HepG2 (cell line): ENCODE results near the gene EBP. TPM values are rescaled to one million over a fixed set of nuclear protein-coding genes. Genes with fewer than 3 reads are reported as not detected.

Experiments
- ARID2 ChIP-seq: sonication (generic); formaldehyde crosslinking; IDR thresholded peaks from 2 replicates; pipeline ENCODE4 v1.8.1; 2022; ENCODE audit warnings: mild to moderate bottlenecking, missing genetic modification reagents, borderline replicate concordance
- BORCS8-MEF2B ChIP-seq: sonication (generic); formaldehyde crosslinking; IDR thresholded peaks from 2 replicates; pipeline ENCODE4 v1.8.0; 2022; ENCODE audit warnings: mild to moderate bottlenecking, missing genetic modification reagents
- DR1 ChIP-seq: sonication (generic); formaldehyde crosslinking; IDR thresholded peaks from 2 replicates; pipeline ENCODE4 v1.8.0; 2021; ENCODE audit warnings: mild to moderate bottlenecking, missing genetic modification reagents, inconsistent platforms
- GABPA ChIP-seq, 2 experiments: IDR thresholded peaks; 2 replicates each; pipeline ENCODE4 v1.6.1; 2011 to 2016; ENCODE audit warnings: low read depth in 2 of 2, low read length in 1 of 2, missing biosample characterization in 1 of 2, missing genetic modification characterization in 1 of 2
- HOXD1 ChIP-seq: sonication (generic); formaldehyde crosslinking; IDR thresholded peaks from 2 replicates; pipeline ENCODE4 v1.5.0; 2020; ENCODE audit warnings: missing genetic modification reagents
- IRX3 ChIP-seq: sonication (generic); formaldehyde crosslinking; IDR thresholded peaks from 2 replicates; pipeline ENCODE4 v1.8.1; 2023; ENCODE audit warnings: mild to moderate bottlenecking, low read depth, missing genetic modification reagents, borderline replicate concordance
- MEIS2 ChIP-seq: sonication (generic); formaldehyde crosslinking; IDR thresholded peaks from 2 replicates; pipeline ENCODE4 v1.9.0; 2021; ENCODE audit warnings: mild to moderate bottlenecking, missing genetic modification reagents
- MXD1 ChIP-seq: sonication (generic); formaldehyde crosslinking; IDR thresholded peaks from 2 replicates; pipeline ENCODE4 v1.4.0; 2020; ENCODE audit warnings: mild to moderate bottlenecking, missing genetic modification reagents
- PPARG ChIP-seq: conservative IDR thresholded peaks from 2 replicates; pipeline ENCODE4 v1.6.1; 2016; ENCODE audit warnings: missing biosample characterization, missing genetic modification reagents
- RBAK ChIP-seq: sonication (generic); formaldehyde crosslinking; IDR thresholded peaks from 2 replicates; pipeline ENCODE4 v1.5.1; 2020; ENCODE audit warnings: mild to moderate bottlenecking, missing genetic modification reagents
- TARDBP ChIP-seq: sonication (generic); formaldehyde crosslinking; IDR thresholded peaks from 2 replicates; pipeline ENCODE4 v1.8.0; 2022; ENCODE audit warnings: mild to moderate bottlenecking, missing genetic modification reagents
- ZMYM4 ChIP-seq: sonication (generic); formaldehyde crosslinking; IDR thresholded peaks from 2 replicates; pipeline ENCODE4 v1.8.1; 2023; ENCODE audit warnings: mild to moderate bottlenecking, missing genetic modification reagents
- ZNF136 ChIP-seq: sonication (generic); formaldehyde crosslinking; IDR thresholded peaks from 2 replicates; pipeline ENCODE4 v1.8.1; 2022; ENCODE audit warnings: low read depth, mild to moderate bottlenecking, moderate library complexity, missing genetic modification reagents
- ZNF33B ChIP-seq: sonication (generic); formaldehyde crosslinking; IDR thresholded peaks from 2 replicates; pipeline ENCODE4 v1.5.1; 2020; ENCODE audit warnings: mild to moderate bottlenecking, missing genetic modification reagents
- ZNF350 ChIP-seq: sonication (generic); formaldehyde crosslinking; IDR thresholded peaks from 2 replicates; pipeline ENCODE4 v1.4.0; 2020; ENCODE audit warnings: mild to moderate bottlenecking, low read depth, missing genetic modification reagents, borderline replicate concordance
- ZNF501 ChIP-seq: sonication (generic); formaldehyde crosslinking; IDR thresholded peaks from 2 replicates; pipeline ENCODE4 v1.5.1; 2020; ENCODE audit warnings: mild to moderate bottlenecking, moderate library complexity, missing genetic modification reagents
- ZNF547 ChIP-seq: sonication (generic); formaldehyde crosslinking; IDR thresholded peaks from 2 replicates; pipeline ENCODE4 v1.5.1; 2020; ENCODE audit warnings: mild to moderate bottlenecking, missing genetic modification reagents
- ZNF557 ChIP-seq: sonication (generic); formaldehyde crosslinking; IDR thresholded peaks from 2 replicates; pipeline ENCODE4 v1.4.0; 2020; ENCODE audit warnings: missing genetic modification reagents
- ZNF597 ChIP-seq: sonication (generic); formaldehyde crosslinking; IDR thresholded peaks from 2 replicates; pipeline ENCODE4 v1.5.0; 2020; ENCODE audit warnings: missing genetic modification reagents
- ZNF766 ChIP-seq: sonication (generic); formaldehyde crosslinking; IDR thresholded peaks from 2 replicates; pipeline ENCODE4 v1.5.0; 2020; ENCODE audit warnings: missing genetic modification reagents, borderline replicate concordance
- polyA plus RNA-seq, 8 experiments: library from polyadenylated mRNA; depleted of rRNA in 3 of 8; stranded (reverse) in 7 of 8; unstranded in 1 of 8; fragments of >200 nt; fragmentation: Illumina TruSeq in 4 of 8; extraction: Trizol in 4 of 8; gene quantifications; 2 replicates each; pipeline versions ENCODE4 v1.2.1 to v1.2.3, GENCODE V29; 2011 to 2016; ENCODE audit warnings: low read depth in 4 of 8, missing spikeins in 1 of 8, mixed read lengths in 1 of 8; ENCODE audit not compliant: insufficient read depth in 1 of 8
- total RNA-seq, 5 experiments: library from RNA; depleted of rRNA; stranded (reverse); fragments of >200 nt; fragmentation: Illumina TruSeq; extraction: Trizol; gene quantifications; 2 replicates each; pipeline ENCODE4 v1.2.3, GENCODE V29; 2016; ENCODE audit warnings: low read depth in 1 of 5
- TF ChIP-seq, protein P1 (sequence below): sonication (generic); formaldehyde crosslinking; IDR thresholded peaks from 2 replicates; pipeline ENCODE4 v1.5.0; 2020; ENCODE audit warnings: mild to moderate bottlenecking, missing genetic modification reagents
- TF ChIP-seq, protein P2 (sequence below): sonication (generic); formaldehyde crosslinking; IDR thresholded peaks from 2 replicates; pipeline ENCODE4 v1.4.0; 2020; ENCODE audit warnings: mild to moderate bottlenecking, missing genetic modification reagents

EBP gene
- total and polyA plus RNA-seq, 2 of the 13 experiments (the other 11 are each of a cell fraction or from before 2014, with no cell fraction given) = 106 to 260 TPM

DNA sequence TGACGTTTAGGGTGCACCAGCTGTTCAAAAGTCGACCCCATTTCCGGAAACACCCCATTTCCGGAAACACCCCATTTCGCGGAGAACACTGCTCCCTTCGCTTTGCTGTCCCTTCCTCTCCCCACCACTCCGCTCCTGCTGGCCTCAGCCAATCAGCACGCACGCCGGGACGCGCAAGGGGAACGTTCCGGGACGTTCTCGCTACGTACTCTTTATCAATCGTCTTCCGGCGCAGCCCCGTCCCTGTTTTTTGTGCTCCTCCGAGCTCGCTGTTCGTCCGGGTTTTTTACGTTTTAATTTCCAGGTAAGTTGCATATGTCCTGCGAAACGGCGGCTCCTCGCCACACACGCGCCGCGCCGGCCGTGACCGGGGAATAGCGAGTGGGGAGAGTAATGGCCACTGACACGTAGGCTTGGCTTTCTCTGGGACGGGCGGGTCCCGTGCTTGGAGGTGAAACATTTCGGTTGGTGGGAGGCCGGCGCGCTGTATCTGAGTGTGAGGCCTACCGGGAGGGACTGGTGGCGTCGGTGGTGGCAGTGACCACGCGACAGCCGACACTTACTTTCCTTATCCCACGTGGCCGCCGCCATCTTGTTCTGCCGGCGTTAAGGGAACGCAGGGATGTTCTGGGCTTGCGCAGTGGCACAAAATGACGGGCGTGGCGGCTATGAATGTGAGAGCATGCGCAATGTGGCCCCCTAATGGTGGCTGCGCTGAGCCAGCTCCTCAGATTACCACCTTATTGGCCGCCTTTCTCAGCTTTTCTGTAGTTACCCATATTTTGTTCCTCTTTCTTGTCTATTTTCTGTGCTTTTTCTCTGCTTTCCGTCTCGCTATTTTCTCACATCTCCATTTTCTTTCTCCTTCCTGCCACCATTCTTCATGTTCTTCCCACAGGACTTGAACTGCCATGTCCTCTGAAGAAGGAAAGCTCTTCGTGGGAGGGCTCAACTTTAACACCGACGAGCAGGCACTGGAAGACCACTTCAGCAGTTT, 53.0 kb downstream of the EBP start, which contains the start of gene RBM3 (continued):
- TF ChIP-seq PPARG (CRISPR knock-in tag) = 0 out of 2 replicates have a peak, but pooled peaks have one; percentile 13
- TF ChIP-seq MEIS2 (CRISPR knock-in tag) = 0 out of 2 replicates have a peak, but pooled peaks have one; percentile 21
- peak; percentile 34; the same call in 1 of the 2 replicates for TF ChIP-seq TARDBP (CRISPR knock-in tag)
- TF ChIP-seq ZNF33B (CRISPR knock-in tag) = no peak
- 0 out of 2 replicates have a peak, but pooled peaks have one; percentile 45 for TF ChIP-seq ZMYM4 (CRISPR knock-in tag)
- TF ChIP-seq IRX3 (CRISPR knock-in tag) = 0 out of 2 replicates have a peak, but pooled peaks have one; percentile 77
- 0 out of 2 replicates have a peak, but pooled peaks have one; percentile 36 for TF ChIP-seq ZNF136 (CRISPR knock-in tag)
- peak; percentile 68; the same call in 1 of the 2 replicates for TF ChIP-seq DR1
- TF ChIP-seq RBAK (CRISPR knock-in tag) = no peak
- TF ChIP-seq MXD1 = peak; percentile 87
- peak; percentile 74; the same call in 1 of the 2 replicates for TF ChIP-seq ZNF547 (CRISPR knock-in tag)
- TF ChIP-seq, protein P1, sequence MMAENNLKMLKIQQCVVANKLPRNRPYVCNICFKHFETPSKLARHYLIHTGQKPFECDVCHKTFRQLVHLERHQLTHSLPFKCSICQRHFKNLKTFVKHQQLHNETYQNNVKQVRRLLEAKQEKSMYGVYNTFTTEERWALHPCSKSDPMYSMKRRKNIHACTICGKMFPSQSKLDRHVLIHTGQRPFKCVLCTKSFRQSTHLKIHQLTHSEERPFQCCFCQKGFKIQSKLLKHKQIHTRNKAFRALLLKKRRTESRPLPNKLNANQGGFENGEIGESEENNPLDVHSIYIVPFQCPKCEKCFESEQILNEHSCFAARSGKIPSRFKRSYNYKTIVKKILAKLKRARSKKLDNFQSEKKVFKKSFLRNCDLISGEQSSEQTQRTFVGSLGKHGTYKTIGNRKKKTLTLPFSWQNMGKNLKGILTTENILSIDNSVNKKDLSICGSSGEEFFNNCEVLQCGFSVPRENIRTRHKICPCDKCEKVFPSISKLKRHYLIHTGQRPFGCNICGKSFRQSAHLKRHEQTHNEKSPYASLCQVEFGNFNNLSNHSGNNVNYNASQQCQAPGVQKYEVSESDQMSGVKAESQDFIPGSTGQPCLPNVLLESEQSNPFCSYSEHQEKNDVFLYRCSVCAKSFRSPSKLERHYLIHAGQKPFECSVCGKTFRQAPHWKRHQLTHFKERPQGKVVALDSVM (CRISPR knock-in tag) = no peak
- TF ChIP-seq ARID2 (CRISPR knock-in tag) = no peak
- TF ChIP-seq ZNF501 (CRISPR knock-in tag) = peak; percentile 54; the same call in 1 of the 2 replicates
- TF ChIP-seq ZNF766 = 0 out of 2 replicates have a peak, but pooled peaks have one; percentile 49
- TF ChIP-seq HOXD1 (CRISPR knock-in tag) = 0 out of 2 replicates have a peak, but pooled peaks have one; percentile 29
- peak; percentile 92 for TF ChIP-seq GABPA (IDR thresholded peaks at IDR 0.05; ENCODE audit: low read depth, low read length)
- TF ChIP-seq GABPA (CRISPR knock-in tag; IDR thresholded peaks at IDR 0.05; ENCODE audit: low read depth) = peak; percentile 96
- 0 out of 2 replicates have a peak, but pooled peaks have one; percentile 36 for TF ChIP-seq ZNF557 (CRISPR knock-in tag)
- TF ChIP-seq ZNF597 (CRISPR knock-in tag) = no peak
- TF ChIP-seq, protein P2, sequence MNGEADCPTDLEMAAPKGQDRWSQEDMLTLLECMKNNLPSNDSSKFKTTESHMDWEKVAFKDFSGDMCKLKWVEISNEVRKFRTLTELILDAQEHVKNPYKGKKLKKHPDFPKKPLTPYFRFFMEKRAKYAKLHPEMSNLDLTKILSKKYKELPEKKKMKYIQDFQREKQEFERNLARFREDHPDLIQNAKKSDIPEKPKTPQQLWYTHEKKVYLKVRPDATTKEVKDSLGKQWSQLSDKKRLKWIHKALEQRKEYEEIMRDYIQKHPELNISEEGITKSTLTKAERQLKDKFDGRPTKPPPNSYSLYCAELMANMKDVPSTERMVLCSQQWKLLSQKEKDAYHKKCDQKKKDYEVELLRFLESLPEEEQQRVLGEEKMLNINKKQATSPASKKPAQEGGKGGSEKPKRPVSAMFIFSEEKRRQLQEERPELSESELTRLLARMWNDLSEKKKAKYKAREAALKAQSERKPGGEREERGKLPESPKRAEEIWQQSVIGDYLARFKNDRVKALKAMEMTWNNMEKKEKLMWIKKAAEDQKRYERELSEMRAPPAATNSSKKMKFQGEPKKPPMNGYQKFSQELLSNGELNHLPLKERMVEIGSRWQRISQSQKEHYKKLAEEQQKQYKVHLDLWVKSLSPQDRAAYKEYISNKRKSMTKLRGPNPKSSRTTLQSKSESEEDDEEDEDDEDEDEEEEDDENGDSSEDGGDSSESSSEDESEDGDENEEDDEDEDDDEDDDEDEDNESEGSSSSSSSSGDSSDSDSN (CRISPR knock-in tag) = peak; percentile 55; the same call in 1 of the 2 replicates
- TF ChIP-seq BORCS8-MEF2B = peak; percentile 75
- peak; percentile 59; the same call in 1 of the 2 replicates for TF ChIP-seq ZNF350 (CRISPR knock-in tag)
